OCI-LY1 (cell line): ENCODE results near the gene RALGAPB.

Source experiments
- CTCF ChIP-seq: fragments of 200-600 bp; sonication (generic), shearing (Covaris generic); IDR thresholded peaks from 2 replicates; pipeline ENCODE4 v1.5.1; 2017; ENCODE audit warnings: mild to moderate bottlenecking, antibody characterized with exemption, low read length, moderate library complexity, mixed read lengths
- EZH2 ChIP-seq: fragments of 200-600 bp; sonication (generic), shearing (Covaris generic); IDR thresholded peaks from 2 replicates; pipeline ENCODE4 v1.8.0; 2017; ENCODE audit warnings: borderline replicate concordance, mixed run types, mild to moderate bottlenecking, antibody characterized with exemption, low read length, moderate library complexity, mixed read lengths

DNA sequence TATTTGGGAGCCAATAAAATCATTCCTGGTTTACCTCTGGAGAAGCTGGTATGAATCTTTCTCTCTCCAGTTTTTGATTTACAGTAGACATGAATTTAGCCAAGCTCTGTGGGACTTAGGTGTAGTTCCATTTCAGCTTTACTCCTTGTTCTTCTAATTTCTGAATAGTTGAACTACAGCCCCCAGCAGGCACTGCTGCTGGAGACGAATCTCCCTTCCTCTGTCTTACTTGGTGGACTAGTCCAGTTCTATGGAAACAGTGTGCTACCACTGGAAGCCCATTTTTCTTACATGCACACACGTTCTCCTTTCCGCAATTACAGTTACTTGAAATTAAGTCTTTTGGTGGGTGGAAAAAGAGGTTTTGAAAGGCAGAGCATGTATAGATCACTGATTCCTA lies 42.3 kb downstream of the RALGAPB start:
- TF ChIP-seq CTCF: no peak
- no peak for TF ChIP-seq EZH2
